ENCODE data around the gene TOGARAM2.

- TF ChIP-seq CTCF (IDR thresholded peaks at IDR 0.05 in 4 of 5, conservative IDR thresholded peaks at IDR 0.05 in 1 of 5) (no peak), POLR2A (IDR thresholded peaks at IDR 0.05) (no peak)
These were observed 79.3 kb downstream of the TOGARAM2 start for GRCh38 chr2:29060441-29060840.
